SK-N-SH (cell line): ENCODE data around the gene GCDH. TPM values are rescaled to one million over a fixed set of nuclear protein-coding genes. Genes with fewer than 3 reads are reported as not detected.
A peak's percentile ranks its signal among the peaks of the same experiment; 100 is the strongest.

Experiments
- CTCF ChIA-PET: fragments of 300-600, 350-600 bp; formaldehyde crosslinking; extraction: SDS; loops from one replicate; lab custom pipeline; 2021; lab: Yijun Ruan, JAX
- POLR2A ChIA-PET: fragments of 350-600 bp; sonication (Branson Sonifier 250); formaldehyde crosslinking; extraction: SDS; loops from one replicate; lab custom pipeline; 2020; ENCODE audit warnings: antibody characterized with exemption, inconsistent platforms; lab: Yijun Ruan, JAX
- DNase-seq: peaks from one replicate; pipeline ENCODE4 v3.0.0; 2012
- H2AFZ ChIP-seq: fragments of 200-600 bp; sonication (generic); 2 replicates; pipeline ENCODE4 v1.8.1; 2016; ENCODE audit warnings: antibody characterized with exemption, mild to moderate bottlenecking, low read depth
- H3F3A ChIP-seq: fragments of 200-600 bp; sonication (generic); replicated peaks from 2 replicates; pipeline ENCODE3; 2016; ENCODE audit warnings: antibody characterized with exemption, mild to moderate bottlenecking; ENCODE audit not compliant: insufficient read depth
- H3K27ac ChIP-seq, 2 experiments: fragments of 200-500 bp in 1 of 2; fragments of 200-600 bp in 1 of 2; sonication (Bioruptor generic) in 1 of 2; sonication (generic), shearing (Covaris generic) in 1 of 2; 2 replicates each; pipeline versions ENCODE4 v1.5.1 to v1.6.1; 2014 to 2016; ENCODE audit warnings: low read depth in 2 of 2, inconsistent platforms in 1 of 2, low read length in 1 of 2, mild to moderate bottlenecking in 1 of 2, mixed read lengths in 1 of 2
- H3K27me3 ChIP-seq: fragments of 200-600 bp; sonication (generic), shearing (Covaris generic); 2 replicates; pipeline ENCODE4 v1.6.1; 2016; ENCODE audit warnings: mixed run types; ENCODE audit not compliant: insufficient read depth
- H3K36me3 ChIP-seq, 2 experiments: fragments of 200-500 bp in 1 of 2; fragments of 200-600 bp in 1 of 2; sonication (Bioruptor generic) in 1 of 2; sonication (generic) in 1 of 2; replicated peaks in 1 of 2; 2 replicates each; pipeline versions ENCODE3 to v1.5.1; 2014 to 2016; ENCODE audit warnings: low read length in 1 of 2, mild to moderate bottlenecking in 1 of 2; ENCODE audit not compliant: insufficient read depth in 2 of 2, control insufficient read depth in 1 of 2
- H3K4me1 ChIP-seq, 2 experiments: fragments of 200-500 bp in 1 of 2; fragments of 200-600 bp in 1 of 2; sonication (Bioruptor generic) in 1 of 2; sonication (generic), shearing (Covaris generic) in 1 of 2; 2 replicates each; pipeline versions ENCODE4 v1.5.1 to v1.6.1; 2014 to 2016; ENCODE audit warnings: low read depth in 1 of 2, low read length in 1 of 2, mixed run types in 1 of 2; ENCODE audit not compliant: insufficient read depth in 2 of 2, control insufficient read depth in 1 of 2
- H3K4me2 ChIP-seq: fragments of 200-600 bp; sonication (generic), shearing (Covaris generic); 2 replicates; pipeline ENCODE4 v1.6.1; 2017; ENCODE audit warnings: mixed run types
- H3K4me3 ChIP-seq, 2 experiments: fragments of 200-500 bp in 1 of 2; fragments of 200-600 bp in 1 of 2; sonication (Bioruptor generic) in 1 of 2; sonication (generic), shearing (Covaris generic) in 1 of 2; 2 replicates each; pipeline versions ENCODE4 v1.5.1 to v1.8.1; 2014 to 2016; ENCODE audit warnings: low read depth in 2 of 2, inconsistent platforms in 1 of 2, low read length in 1 of 2, mild to moderate bottlenecking in 1 of 2, mixed read lengths in 1 of 2, moderate library complexity in 1 of 2
- H3K79me2 ChIP-seq: fragments of 200-600 bp; sonication (generic); 2 replicates; pipeline ENCODE4 v1.8.1; 2017; ENCODE audit warnings: mild to moderate bottlenecking; ENCODE audit not compliant: insufficient read depth
- H3K9ac ChIP-seq: fragments of 200-600 bp; sonication (generic); 2 replicates; pipeline ENCODE4 v1.6.1; 2017; ENCODE audit warnings: mixed run types
- H3K9me2 ChIP-seq: fragments of 200-600 bp; sonication (generic); 2 replicates; pipeline ENCODE4 v1.6.1; 2017; ENCODE audit warnings: mixed run types
- H3K9me3 ChIP-seq: fragments of 200-600 bp; sonication (generic); 2 replicates; pipeline ENCODE4 v1.6.1; 2017; ENCODE audit warnings: mixed run types, mild to moderate bottlenecking, moderate library complexity
- H4K20me1 ChIP-seq: fragments of 200-600 bp; sonication (generic); 2 replicates; pipeline ENCODE4 v1.6.1; 2017; ENCODE audit warnings: mild to moderate bottlenecking, mixed run types; ENCODE audit not compliant: insufficient read depth
- ELF1 ChIP-seq: IDR thresholded peaks from 2 replicates; pipeline ENCODE4 v1.4.0; 2012
- EP300 ChIP-seq, 2 experiments: IDR thresholded peaks; 2 replicates each; pipeline versions ENCODE4 v1.4.0 to v1.6.1; 2012; ENCODE audit warnings: borderline replicate concordance in 1 of 2, low read depth in 1 of 2, low read length in 1 of 2
- EZH2phosphoT487 ChIP-seq: fragments of 200-600 bp; sonication (generic); IDR thresholded peaks from 2 replicates; pipeline ENCODE4 v1.6.1; 2017; ENCODE audit warnings: low read depth, mixed run types, mild to moderate bottlenecking, antibody characterized with exemption, moderate library complexity, borderline replicate concordance
- FOSL2 ChIP-seq: IDR thresholded peaks from 2 replicates; pipeline ENCODE4 v1.4.0; 2012; ENCODE audit warnings: low read depth, mild to moderate bottlenecking, moderate library complexity, borderline replicate concordance
- FOXJ3 ChIP-seq: sonication (generic); formaldehyde crosslinking; IDR thresholded peaks from 2 replicates; pipeline ENCODE4 v1.5.1; 2020; ENCODE audit warnings: mild to moderate bottlenecking, missing genetic modification reagents
- FOXM1 ChIP-seq: IDR thresholded peaks from 2 replicates; pipeline ENCODE4 v1.4.0; 2012; ENCODE audit warnings: low read depth, mild to moderate bottlenecking
- MEF2A ChIP-seq: IDR thresholded peaks from 2 replicates; pipeline ENCODE4 v1.4.0; 2012; ENCODE audit warnings: low read depth, borderline replicate concordance
- MXI1 ChIP-seq: IDR thresholded peaks from 2 replicates; pipeline ENCODE4 v1.6.1; 2012; ENCODE audit warnings: mild to moderate bottlenecking, low read depth, low read length, improper control_type of control experiment
- NFIC ChIP-seq: IDR thresholded peaks from 2 replicates; pipeline ENCODE4 v1.4.0; 2012; ENCODE audit warnings: borderline replicate concordance
- NRF1 ChIP-seq: IDR thresholded peaks from 2 replicates; pipeline ENCODE4 v1.6.1; 2012; ENCODE audit warnings: low read depth, mild to moderate bottlenecking, low read length
- POLR2AphosphoS5 ChIP-seq: IDR thresholded peaks from 2 replicates; pipeline ENCODE4 v1.6.1; 2012; ENCODE audit warnings: low read depth, low read length
- RXRA ChIP-seq: IDR thresholded peaks from 2 replicates; pipeline ENCODE4 v1.4.0; 2012; ENCODE audit warnings: low read depth, mild to moderate bottlenecking, borderline replicate concordance
- SMC3 ChIP-seq: IDR thresholded peaks from 2 replicates; pipeline ENCODE4 v1.6.1; 2012; ENCODE audit warnings: low read depth, low read length, improper control_type of control experiment
- TCF12 ChIP-seq: IDR thresholded peaks from 2 replicates; pipeline ENCODE4 v1.4.0; 2012
- TEAD4 ChIP-seq: IDR thresholded peaks from 2 replicates; pipeline ENCODE4 v1.4.0; 2012; ENCODE audit warnings: mild to moderate bottlenecking, borderline replicate concordance; ENCODE audit not compliant: insufficient read depth
- USF1 ChIP-seq: IDR thresholded peaks from 2 replicates; pipeline ENCODE4 v1.4.0; 2012; ENCODE audit warnings: low read depth, borderline replicate concordance
- ZBTB33 ChIP-seq: IDR thresholded peaks from 2 replicates; pipeline ENCODE4 v1.4.0; 2012; ENCODE audit warnings: low read depth, borderline replicate concordance
- WGBS: methylation state at CpG from one replicate; pipeline ENCODE4 v1.1.6; 2017; ENCODE audit warnings: low lambda C conversion rate; 5-methylcytosine and 5-hydroxymethylcytosine counted together
- polyA plus RNA-seq, 3 experiments: library from polyadenylated mRNA; depleted of rRNA; stranded (reverse); fragments of >200 nt; gene quantifications; 2 replicates each; pipeline ENCODE4 v1.2.3, GENCODE V29; 2012
- TF ChIP-seq, protein P1 (sequence below): IDR thresholded peaks from 2 replicates; pipeline ENCODE4 v1.6.1; 2012; ENCODE audit warnings: mild to moderate bottlenecking, low read depth, low read length, moderate library complexity
- TF ChIP-seq, protein P2 (sequence below): IDR thresholded peaks from 2 replicates; pipeline ENCODE4; 2012

GCDH gene
- polyA plus RNA-seq, 1 of the 3 experiments (the other 2 are of a cell fraction): 29.4 TPM

DNA sequence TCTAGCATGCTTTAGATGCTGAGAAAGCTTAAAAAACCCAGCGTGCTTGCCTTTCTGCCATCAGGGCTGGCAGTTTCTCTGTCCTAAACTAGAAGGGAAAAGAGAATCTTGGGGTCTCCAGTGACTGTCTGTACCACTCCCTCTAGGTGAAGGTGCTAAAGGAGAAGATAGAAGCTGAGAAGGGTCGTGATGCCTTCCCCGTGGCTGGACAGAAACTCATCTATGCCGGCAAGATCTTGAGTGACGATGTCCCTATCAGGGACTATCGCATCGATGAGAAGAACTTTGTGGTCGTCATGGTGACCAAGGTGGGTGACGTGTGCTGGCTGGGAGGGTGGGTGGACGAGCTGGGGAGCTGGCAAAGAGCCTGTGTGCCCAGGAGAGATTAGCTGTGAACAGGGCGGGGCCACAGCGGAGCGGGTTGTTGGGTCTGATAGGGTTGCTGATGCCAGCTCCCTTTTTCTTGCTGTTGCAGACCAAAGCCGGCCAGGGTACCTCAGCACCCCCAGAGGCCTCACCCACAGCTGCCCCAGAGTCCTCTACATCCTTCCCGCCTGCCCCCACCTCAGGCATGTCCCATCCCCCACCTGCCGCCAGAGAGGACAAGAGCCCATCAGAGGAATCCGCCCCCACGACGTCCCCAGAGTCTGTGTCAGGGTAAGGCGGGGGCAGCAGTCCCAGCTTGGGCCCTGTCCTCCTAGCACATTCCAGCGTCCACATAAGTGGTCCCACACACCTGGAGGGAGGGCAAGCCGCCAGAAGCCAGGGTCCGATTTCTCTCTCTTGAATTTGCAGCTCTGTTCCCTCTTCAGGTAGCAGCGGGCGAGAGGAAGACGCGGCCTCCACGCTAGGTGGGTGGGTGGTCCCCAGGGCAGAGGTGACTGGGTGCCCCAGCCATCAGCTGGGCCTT is 57.0 kb downstream of the GCDH start:
- DNase-seq: no peak
- H3K9me3 ChIP-seq: no peaks in the 10 kb centered on the region
- peak overlapping the region; percentile 89; the same call in 1 of the 2 replicates for H3K4me2 ChIP-seq
- no peaks in the 10 kb centered on the region for H3K9me2 ChIP-seq
- H3K27ac ChIP-seq: no peak overlapping the region; a peak in 1 of 4 replicates
- no peak for TF ChIP-seq FOSL2
- no peak for TF ChIP-seq MEF2A
- TF ChIP-seq FOXJ3 (CRISPR knock-in tag): no peak
- TF ChIP-seq NFIC: no peak
- no peak for TF ChIP-seq TCF12
- no peak for TF ChIP-seq EZH2phosphoT487
- no peak for TF ChIP-seq MXI1
- TF ChIP-seq, protein P1, sequence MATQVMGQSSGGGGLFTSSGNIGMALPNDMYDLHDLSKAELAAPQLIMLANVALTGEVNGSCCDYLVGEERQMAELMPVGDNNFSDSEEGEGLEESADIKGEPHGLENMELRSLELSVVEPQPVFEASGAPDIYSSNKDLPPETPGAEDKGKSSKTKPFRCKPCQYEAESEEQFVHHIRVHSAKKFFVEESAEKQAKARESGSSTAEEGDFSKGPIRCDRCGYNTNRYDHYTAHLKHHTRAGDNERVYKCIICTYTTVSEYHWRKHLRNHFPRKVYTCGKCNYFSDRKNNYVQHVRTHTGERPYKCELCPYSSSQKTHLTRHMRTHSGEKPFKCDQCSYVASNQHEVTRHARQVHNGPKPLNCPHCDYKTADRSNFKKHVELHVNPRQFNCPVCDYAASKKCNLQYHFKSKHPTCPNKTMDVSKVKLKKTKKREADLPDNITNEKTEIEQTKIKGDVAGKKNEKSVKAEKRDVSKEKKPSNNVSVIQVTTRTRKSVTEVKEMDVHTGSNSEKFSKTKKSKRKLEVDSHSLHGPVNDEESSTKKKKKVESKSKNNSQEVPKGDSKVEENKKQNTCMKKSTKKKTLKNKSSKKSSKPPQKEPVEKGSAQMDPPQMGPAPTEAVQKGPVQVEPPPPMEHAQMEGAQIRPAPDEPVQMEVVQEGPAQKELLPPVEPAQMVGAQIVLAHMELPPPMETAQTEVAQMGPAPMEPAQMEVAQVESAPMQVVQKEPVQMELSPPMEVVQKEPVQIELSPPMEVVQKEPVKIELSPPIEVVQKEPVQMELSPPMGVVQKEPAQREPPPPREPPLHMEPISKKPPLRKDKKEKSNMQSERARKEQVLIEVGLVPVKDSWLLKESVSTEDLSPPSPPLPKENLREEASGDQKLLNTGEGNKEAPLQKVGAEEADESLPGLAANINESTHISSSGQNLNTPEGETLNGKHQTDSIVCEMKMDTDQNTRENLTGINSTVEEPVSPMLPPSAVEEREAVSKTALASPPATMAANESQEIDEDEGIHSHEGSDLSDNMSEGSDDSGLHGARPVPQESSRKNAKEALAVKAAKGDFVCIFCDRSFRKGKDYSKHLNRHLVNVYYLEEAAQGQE: no peak
- TF ChIP-seq ELF1: no peak
- no peak for TF ChIP-seq USF1
- TF ChIP-seq SMC3: no peak
- no peak for TF ChIP-seq FOXM1
- no peak for TF ChIP-seq POLR2AphosphoS5
- TF ChIP-seq EP300 (IDR thresholded peaks at IDR 0.05; ENCODE audit: borderline replicate concordance in 1 of 2, low read depth in 1 of 2, low read length in 1 of 2): no peak
- no peak for TF ChIP-seq ZBTB33
- TF ChIP-seq TEAD4: no peak
- TF ChIP-seq NRF1: no peak
- TF ChIP-seq, protein P2, sequence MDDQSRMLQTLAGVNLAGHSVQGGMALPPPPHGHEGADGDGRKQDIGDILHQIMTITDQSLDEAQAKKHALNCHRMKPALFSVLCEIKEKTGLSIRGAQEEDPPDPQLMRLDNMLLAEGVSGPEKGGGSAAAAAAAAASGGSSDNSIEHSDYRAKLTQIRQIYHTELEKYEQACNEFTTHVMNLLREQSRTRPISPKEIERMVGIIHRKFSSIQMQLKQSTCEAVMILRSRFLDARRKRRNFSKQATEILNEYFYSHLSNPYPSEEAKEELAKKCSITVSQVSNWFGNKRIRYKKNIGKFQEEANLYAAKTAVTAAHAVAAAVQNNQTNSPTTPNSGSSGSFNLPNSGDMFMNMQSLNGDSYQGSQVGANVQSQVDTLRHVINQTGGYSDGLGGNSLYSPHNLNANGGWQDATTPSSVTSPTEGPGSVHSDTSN: no peak
- TF ChIP-seq RXRA: no peak
- WGBS: 89% methylated on average over 19 of the region's 28 CpGs
- H3F3A ChIP-seq: peaks cover 55% of the 10 kb centered on the region
- POLR2A ChIA-PET: interaction anchor here (0.9 to 1.6 kb wide), 3 partner anchors 10 to 17 kb away, joined by 3 to 7 read pairs (median 3); partner anchors contain the start of genes CALR and FARSA
- no peaks in the 10 kb centered on the region for H3K27me3 ChIP-seq
- peaks cover 54% of the 10 kb centered on the region for H3K79me2 ChIP-seq
- peaks cover 4% of the 10 kb centered on the region for H4K20me1 ChIP-seq
- CTCF ChIA-PET: interaction anchor here (1.0 to 2.1 kb wide), 6 partner anchors 9 to 146 kb away, joined by 4 to 20 read pairs (median 5); partner anchors contain the start of gene GADD45GIP1
- H3K9ac ChIP-seq: no peak overlapping the region; the same call in 1 of the 2 replicates
- H2AFZ ChIP-seq: no peak overlapping the region
- no peak overlapping the region for H3K4me3 ChIP-seq
- peaks cover 11 to 29% of the 10 kb centered on the region in 2 experiments for H3K4me1 ChIP-seq
- peaks cover 46 to 55% of the 10 kb centered on the region in 2 experiments for H3K36me3 ChIP-seq
